Heart right ventricle (tissue), 16 donors: ENCODE data around the gene XPNPEP2. TPM values are rescaled to one million over a fixed set of nuclear protein-coding genes. Genes with fewer than 3 reads are reported as not detected.

Experiments used
- ATAC-seq, 8 donors: fragments of 200-7000 bp; cut with Tn5 transposase; one replicate each; pipeline ENCODE4 v1.9.1; 2020; ENCODE audit warnings: mild to moderate bottlenecking in 8 of 8, moderate library complexity in 8 of 8, moderate number of reproducible peaks in 1 of 8
- DNase-seq, 2 donors: peaks; one replicate each; pipeline ENCODE4 v3.0.0-alpha.2; 2020
- H3K27ac ChIP-seq, 10 donors: fragments of 200-600 bp; sonication (generic) in 2 of 10; one replicate each; pipeline versions ENCODE4 v1.5.0 to v1.8.0; 2020 to 2022; ENCODE audit warnings: mild to moderate bottlenecking in 3 of 10
- H3K27me3 ChIP-seq, 7 donors: fragments of 200-600 bp; one replicate each; pipeline ENCODE4 v1.8.0; 2021 to 2022; ENCODE audit warnings: mild to moderate bottlenecking in 2 of 7
- H3K36me3 ChIP-seq, 9 donors: fragments of 200-600 bp; sonication (generic) in 1 of 9; one replicate each; pipeline versions ENCODE4 v1.5.0 to v1.8.0; 2020 to 2022; ENCODE audit warnings: mild to moderate bottlenecking in 2 of 9
- H3K4me1 ChIP-seq, 9 donors: fragments of 200-600 bp; sonication (generic) in 1 of 9; one replicate each; pipeline versions ENCODE4 v1.5.0 to v1.8.0; 2020 to 2022; ENCODE audit warnings: mild to moderate bottlenecking in 4 of 9
- H3K4me3 ChIP-seq, 10 donors: fragments of 200-600 bp; sonication (generic) in 2 of 10; one replicate each; pipeline versions ENCODE4 v1.5.0 to v1.8.0; 2020 to 2022; ENCODE audit warnings: mild to moderate bottlenecking in 7 of 10, moderate library complexity in 2 of 10
- H3K9me3 ChIP-seq, 11 donors: fragments of 200-600 bp in 10 of 11; sonication (generic) in 2 of 11; one replicate each; pipeline versions ENCODE4 v1.5.0 to v1.8.0; 2013 to 2022; ENCODE audit warnings: mild to moderate bottlenecking in 2 of 11, control low read depth in 1 of 11, moderate library complexity in 1 of 11
- CTCF ChIP-seq, 9 donors: fragments of 200-600 bp; sonication (generic) in 2 of 9; IDR thresholded peaks; one replicate each; pipeline versions ENCODE4 v1.5.0 to v1.8.0; 2021 to 2022; ENCODE audit warnings: antibody characterized with exemption in 9 of 9, mild to moderate bottlenecking in 5 of 9, moderate library complexity in 1 of 9
- WGBS, 2 donors: extraction: QIAGEN DNeasy Blood & Tissue Kit; methylation state at CpG; one replicate each; pipeline ENCODE4 v1.1.7; 2013; ENCODE audit warnings: inconsistent platforms in 1 of 2; 5-methylcytosine and 5-hydroxymethylcytosine counted together
- intact Hi-C, 10 donors: fragments of 100-400 bp; cut with DNase I; formaldehyde crosslinking; loops; one replicate each; pipeline versions ENCODE4 v1.11.1 to v1.14.2; 2022
- polyA plus RNA-seq, 2 donors: library from polyadenylated mRNA; stranded (reverse); fragments of 200-250 nt; gene quantifications; one replicate each; pipeline ENCODE4 v1.2.3, GENCODE V29; 2013
- total RNA-seq, 10 donors: library from RNA; stranded (reverse); fragmentation: NEBNext Ultra II Directional in 3 of 10; extraction: Animal tissue kit (Norgen Biotek cat#: 25700) in 3 of 10; gene quantifications; one replicate each; pipeline versions ENCODE4 v1.2.1 to v1.2.4, GENCODE V29; 2021 to 2023
- donor health status: Arrhythmogenic right ventricular cardiomyopathy.
- donor health status: ischemic (EF 13 %, LVEDD 7.1; RV severe dilation, severe dysfunction).
- donor health status: healthy with polysubstance abuse.
- donor health status: DM: no; HTN: yes; CAD: no.
- donor health status: DM: no; HTN: no; CAD: no.
- donor health status: ischemic (EF 25% LVEDD 6.9; RV normal size, moderate dysfunction).
- donor health status: ischemic (EF 25% LVEDD 5.7; RV mildly dilated, moderate dysfunction).
- donor health status: healthy.
- donor health status: DM: yes; HTN: yes; CAD: no.
- donor health status: Ischemic cardiomyopathy.
- donor health status: ischemic (EF 35%, LVEDD 5.7; RV mildly dilated, moderate dysfunction).
- donor health status: nonischemic (EF 11% LVEDD 7.7; RV severe dilation, severe dysfunction).
- donor health status: DM: yes; HTN: yes; CAD: no.
- donor health status: PGD.
- donor health status: ischemic (EF 29% LVEDD 5.4; RV normal size, mild dysfunction).
- donor health status: nonischemic (EF 23%, LVEDD 6.1; RV moderate dilation, normal function).

The XPNPEP2 gene
- total and polyA plus RNA-seq, 12 donors = 0.18 to 2.2 (median 0.52) TPM

- H3K27me3 ChIP-seq = peaks cover 0 to 12% (median 0%) of the 10 kb centered on the region in 7 donors
- 41 to 64% methylated on average over 4 of the region's 4 CpGs for WGBS, 2 donors
- no peak for TF ChIP-seq CTCF (IDR thresholded peaks at IDR 0.05)
- H3K9me3 ChIP-seq = no peaks in the 10 kb centered on the region
- DNase-seq (no peak), ATAC-seq (no peak)
- no peak overlapping the region for H3K27ac ChIP-seq
- no peak overlapping the region for H3K4me3 ChIP-seq
- intact Hi-C loops = no loop called here
- peaks cover 0 to 8% (median 0%) of the 10 kb centered on the region in 9 donors for H3K4me1 ChIP-seq
- no peaks in the 10 kb centered on the region for H3K36me3 ChIP-seq
These were observed 16.9 kb upstream of the XPNPEP2 start for GRCh38 chrX:129721870-129722269.

- TF ChIP-seq CTCF (IDR thresholded peaks at IDR 0.05) = no peak
- Histone ChIP-seq H3K27ac (no peak overlapping the region), H3K4me1 (peaks cover 0 to 1% (median 0%) of the 10 kb centered on the region in 9 donors), H3K9me3 (no peaks in the 10 kb centered on the region), H3K36me3 (no peaks in the 10 kb centered on the region), H3K27me3 (peaks cover 0 to 12% (median 0%) of the 10 kb centered on the region in 7 donors), H3K4me3 (no peak overlapping the region)
- 66 to 68% methylated on average over 4 of the region's 4 CpGs for WGBS, 2 donors
- no peak for ATAC-seq
- intact Hi-C loops = no loop called here
- no peak for DNase-seq
These were observed 15.3 kb upstream of the XPNPEP2 start for GRCh38 chrX:129723511-129723910.

GRCh38 chrX:129724754-129725153 lies 14.0 kb upstream of the XPNPEP2 start:
- TF ChIP-seq CTCF (IDR thresholded peaks at IDR 0.05) = no peak
- Histone ChIP-seq H3K9me3 (no peaks in the 10 kb centered on the region), H3K4me3 (no peak overlapping the region), H3K36me3 (no peaks in the 10 kb centered on the region), H3K4me1 (no peaks in the 10 kb centered on the region), H3K27ac (no peak overlapping the region), H3K27me3 (peaks cover 0 to 12% (median 0%) of the 10 kb centered on the region in 7 donors)
- DNase-seq (no peak), ATAC-seq (peak in 1 of 8 donors; percentile 51)
- intact Hi-C loops = loop anchor here in 5 of 10 donors (2.0 to 5.0 kb wide), 6 partner anchors 72 to 118 kb away; partner anchors contain the start of gene APLN (in 1 of the 5)
- 45 to 71% methylated on average over 4 of the region's 4 CpGs for WGBS, 2 donors

GRCh38 chrX:129726307-129727111 lies 12.3 kb upstream of the XPNPEP2 start:
- peaks cover 0 to 12% (median 0%) of the 10 kb centered on the region in 7 donors for H3K27me3 ChIP-seq
- DNase-seq (peak; percentile 59 to 64), ATAC-seq (peak in 7 of 8 donors; percentile 77 to 93 (median 88))
- H3K4me1 ChIP-seq = no peaks in the 10 kb centered on the region
- H3K27ac ChIP-seq = no peak overlapping the region
- TF ChIP-seq CTCF (IDR thresholded peaks at IDR 0.05) = peak; percentile 44 to 78 (median 71)
- intact Hi-C loops = loop anchor here in 8 of 10 donors (1.0 to 5.0 kb wide), 7 partner anchors 74 to 120 kb away; partner anchors contain the start of gene APLN (in 1 of the 8)
- no peaks in the 10 kb centered on the region for H3K9me3 ChIP-seq
- 39 to 46% methylated on average over 4 of the region's 4 CpGs for WGBS, 2 donors
- H3K4me3 ChIP-seq = no peak overlapping the region
- H3K36me3 ChIP-seq = no peaks in the 10 kb centered on the region
